Panc1 (cell line): ENCODE results near the gene COL6A1. TPM values are rescaled to one million over a fixed set of nuclear protein-coding genes. Genes with fewer than 3 reads are reported as not detected.

Experiments used
- ATAC-seq: fragments of 200-7000 bp; cut with Tn5 transposase; 2 replicates; pipeline ENCODE4 v1.9.1; 2020; ENCODE audit warnings: mild to moderate bottlenecking, moderate library complexity
- BruUV-seq: library from RNA; stranded (reverse); fragments of 400-500 nt; replicated peaks from 2 replicates; lab custom pipeline; 2021; lab: Mats Ljungman, UMichigan
- CTCF ChIA-PET: fragments of 300-600 bp; sonication (Branson Sonifier 250); formaldehyde crosslinking; loops from one replicate; lab custom pipeline; 2022; ENCODE audit warnings: antibody characterized with exemption; lab: Charles Lee
- POLR2A ChIA-PET: fragments of 300-600 bp; sonication (Branson Sonifier 250); formaldehyde crosslinking; loops from one replicate; lab custom pipeline; 2022; ENCODE audit warnings: antibody characterized with exemption; lab: Charles Lee
- DNase-seq: peaks from one replicate; pipeline ENCODE4 v3.0.0-alpha.2; 2010; ENCODE audit warnings: low read depth, low spot score
- H3K27ac ChIP-seq: 2 replicates; pipeline ENCODE4 v1.5.1; 2011; ENCODE audit warnings: mild to moderate bottlenecking, low read length, inconsistent platforms
- H3K27me3 ChIP-seq: fragments of 200-500 bp; sonication (Bioruptor generic); 2 replicates; pipeline ENCODE4 v1.6.0; 2014; ENCODE audit warnings: low read length, inconsistent platforms; ENCODE audit not compliant: control insufficient read depth, insufficient read depth
- H3K36me3 ChIP-seq: fragments of 200-500 bp; sonication (Bioruptor generic); 2 replicates; pipeline ENCODE4 v1.5.1; 2014; ENCODE audit warnings: inconsistent platforms, mild to moderate bottlenecking, low read length, moderate library complexity; ENCODE audit not compliant: control insufficient read depth, insufficient read depth
- H3K4me1 ChIP-seq: 2 replicates; pipeline ENCODE4 v1.5.1; 2011; ENCODE audit warnings: inconsistent platforms, mild to moderate bottlenecking, low read length, moderate library complexity; ENCODE audit not compliant: control insufficient read depth, insufficient read depth
- H3K4me3 ChIP-seq, 2 experiments: 2 replicates each; pipeline ENCODE4 v1.5.1; 2011 to 2012; ENCODE audit warnings: low read depth in 2 of 2, low read length in 2 of 2, mild to moderate bottlenecking in 2 of 2, inconsistent platforms in 1 of 2, moderate library complexity in 1 of 2
- H3K9me3 ChIP-seq: fragments of 200-500 bp; sonication (Bioruptor generic); 2 replicates; pipeline ENCODE4 v1.5.1; 2014; ENCODE audit warnings: low read depth, mild to moderate bottlenecking, inconsistent platforms, low read length, moderate library complexity; ENCODE audit not compliant: control insufficient read depth, insufficient read depth
- POLR2AphosphoS5 ChIP-seq: IDR thresholded peaks from 2 replicates; pipeline ENCODE4 v1.6.1; 2012; ENCODE audit warnings: mild to moderate bottlenecking, low read depth, low read length, moderate library complexity
- SIN3A ChIP-seq: IDR thresholded peaks from 2 replicates; pipeline ENCODE4 v1.6.1; 2012; ENCODE audit warnings: low read depth, mild to moderate bottlenecking, low read length, moderate library complexity, borderline replicate concordance; ENCODE audit not compliant: insufficient read depth
- TCF7L2 ChIP-seq: IDR thresholded peaks from 2 replicates; pipeline ENCODE4 v1.6.1; 2011; ENCODE audit warnings: mild to moderate bottlenecking, low read depth, low read length, inconsistent platforms
- in situ Hi-C: cut with HindIII; loops from 2 replicates; pipeline ENCODE4 v1.10.0; 2016; ENCODE audit warnings: low sequenced_read_pairs, low pct_unique_long_range_greater_than_20kb
- intact Hi-C: fragments of 100-400 bp; cut with micrococcal nuclease; formaldehyde crosslinking; loops from one replicate; pipeline ENCODE4 v1.10.0; 2022; ENCODE audit not compliant: unreplicated experiment
- total RNA-seq: library from RNA; stranded (reverse); gene quantifications from one replicate; pipeline ENCODE4 v1.2.1, GENCODE V29; 2021; ENCODE audit not compliant: unreplicated experiment
- TF ChIP-seq, protein P1 (sequence below), 2 experiments: IDR thresholded peaks; 2 replicates each; pipeline ENCODE4 v1.6.1; 2011 to 2012; ENCODE audit warnings: low read depth in 2 of 2, control low read depth in 1 of 2, low read length in 1 of 2, mild to moderate bottlenecking in 1 of 2, moderate library complexity in 1 of 2; ENCODE audit not compliant: insufficient read depth in 1 of 2
- TF ChIP-seq, protein P2 (sequence below): fragments of 450-650 bp; IDR thresholded peaks from 2 replicates; pipeline ENCODE4 v1.5.1; 2017; ENCODE audit warnings: mild to moderate bottlenecking

Gene COL6A1
- total RNA-seq, 1 experiment from 2014 or later = 34.2 TPM

DNA sequence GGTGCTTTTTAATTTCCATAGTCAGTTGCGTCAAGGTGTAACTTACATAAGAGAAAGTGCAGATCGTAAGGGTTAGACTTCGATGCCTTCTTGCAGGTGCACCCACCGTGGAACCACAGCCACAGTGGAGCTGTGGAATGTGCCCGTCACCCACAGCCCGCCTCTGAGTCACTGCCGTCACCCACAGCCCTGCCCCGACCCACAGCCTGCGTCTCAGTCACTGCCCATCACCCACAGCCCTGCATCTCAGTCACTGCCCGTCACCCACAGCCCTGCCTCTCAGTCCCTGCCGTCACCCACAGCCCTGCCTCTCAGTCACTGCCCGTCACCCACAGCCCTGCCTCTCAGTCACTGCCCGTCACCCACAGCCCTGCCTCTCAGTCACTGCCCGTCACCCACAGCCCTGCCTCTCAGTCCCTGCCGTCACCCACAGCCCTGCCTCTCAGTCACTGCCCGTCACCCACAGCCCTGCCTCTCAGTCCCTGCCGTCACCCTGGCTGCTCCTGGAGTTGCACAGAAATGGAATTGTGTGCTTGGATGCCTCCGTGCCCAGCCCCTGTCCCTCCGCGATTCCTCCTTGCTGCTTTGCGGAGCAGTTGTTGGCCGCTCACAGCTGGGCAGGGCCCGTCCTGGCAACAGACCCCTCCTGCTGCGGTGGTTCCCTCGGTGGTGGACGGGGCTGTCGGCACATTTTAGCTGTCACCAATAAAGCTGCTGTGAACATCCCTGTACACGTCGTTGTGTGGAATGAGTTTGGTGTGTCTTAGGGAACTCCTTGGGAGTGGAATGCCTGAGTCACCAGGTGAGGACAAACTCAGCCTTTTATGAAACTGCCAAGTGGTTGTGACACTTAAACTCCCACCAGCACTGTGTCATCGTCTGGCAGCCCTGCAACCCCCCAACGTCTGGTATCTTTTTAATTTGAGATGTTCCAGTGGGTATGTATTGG lies 71.4 kb downstream of the COL6A1 start:
- in situ Hi-C loops = no loop called here
- peak; percentile 47; the same call in 1 of the 2 replicates for ATAC-seq

DNA sequence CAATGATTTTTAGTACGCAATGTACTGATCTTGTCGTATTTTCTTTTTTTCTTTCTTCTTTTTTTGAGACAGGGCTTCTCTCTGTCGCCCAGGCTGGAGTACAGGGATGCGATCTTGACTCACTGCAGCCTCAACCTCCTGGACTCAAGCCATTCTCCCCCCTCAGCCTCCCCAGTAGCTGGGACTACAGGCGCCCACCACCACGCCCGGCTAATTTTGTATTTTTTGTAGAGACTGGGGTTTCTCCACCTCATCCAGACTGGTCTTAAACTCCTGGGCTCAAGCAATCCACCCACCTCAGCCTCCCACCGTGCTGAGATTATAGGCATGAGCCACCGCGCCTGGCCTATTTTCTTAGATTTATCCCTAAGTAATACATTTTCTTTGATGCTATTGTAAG lies 72.5 kb downstream of the COL6A1 start:
- CTCF ChIA-PET = interaction anchor here (0.6 kb wide), 1 partner anchor 45 kb away, joined by 3 read pairs; no protein-coding TSS in a partner anchor
- in situ Hi-C loops = no loop called here
- Histone ChIP-seq H3K4me1 (no peaks in the 10 kb centered on the region), H3K9me3 (no peaks in the 10 kb centered on the region), H3K27ac (no peak overlapping the region), H3K27me3 (no peaks in the 10 kb centered on the region), H3K36me3 (no peaks in the 10 kb centered on the region), H3K4me3 (no peak overlapping the region)
- intact Hi-C loops = no loop called here
- no peak for ATAC-seq
- TF ChIP-seq SIN3A = no peak
- TF ChIP-seq, protein P1, sequence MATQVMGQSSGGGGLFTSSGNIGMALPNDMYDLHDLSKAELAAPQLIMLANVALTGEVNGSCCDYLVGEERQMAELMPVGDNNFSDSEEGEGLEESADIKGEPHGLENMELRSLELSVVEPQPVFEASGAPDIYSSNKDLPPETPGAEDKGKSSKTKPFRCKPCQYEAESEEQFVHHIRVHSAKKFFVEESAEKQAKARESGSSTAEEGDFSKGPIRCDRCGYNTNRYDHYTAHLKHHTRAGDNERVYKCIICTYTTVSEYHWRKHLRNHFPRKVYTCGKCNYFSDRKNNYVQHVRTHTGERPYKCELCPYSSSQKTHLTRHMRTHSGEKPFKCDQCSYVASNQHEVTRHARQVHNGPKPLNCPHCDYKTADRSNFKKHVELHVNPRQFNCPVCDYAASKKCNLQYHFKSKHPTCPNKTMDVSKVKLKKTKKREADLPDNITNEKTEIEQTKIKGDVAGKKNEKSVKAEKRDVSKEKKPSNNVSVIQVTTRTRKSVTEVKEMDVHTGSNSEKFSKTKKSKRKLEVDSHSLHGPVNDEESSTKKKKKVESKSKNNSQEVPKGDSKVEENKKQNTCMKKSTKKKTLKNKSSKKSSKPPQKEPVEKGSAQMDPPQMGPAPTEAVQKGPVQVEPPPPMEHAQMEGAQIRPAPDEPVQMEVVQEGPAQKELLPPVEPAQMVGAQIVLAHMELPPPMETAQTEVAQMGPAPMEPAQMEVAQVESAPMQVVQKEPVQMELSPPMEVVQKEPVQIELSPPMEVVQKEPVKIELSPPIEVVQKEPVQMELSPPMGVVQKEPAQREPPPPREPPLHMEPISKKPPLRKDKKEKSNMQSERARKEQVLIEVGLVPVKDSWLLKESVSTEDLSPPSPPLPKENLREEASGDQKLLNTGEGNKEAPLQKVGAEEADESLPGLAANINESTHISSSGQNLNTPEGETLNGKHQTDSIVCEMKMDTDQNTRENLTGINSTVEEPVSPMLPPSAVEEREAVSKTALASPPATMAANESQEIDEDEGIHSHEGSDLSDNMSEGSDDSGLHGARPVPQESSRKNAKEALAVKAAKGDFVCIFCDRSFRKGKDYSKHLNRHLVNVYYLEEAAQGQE (IDR thresholded peaks at IDR 0.05; ENCODE audit: insufficient read depth in 1 of 2, low read depth in 2 of 2, low read length in 1 of 2) = no peak
- no peak for TF ChIP-seq TCF7L2
- TF ChIP-seq, protein P2, sequence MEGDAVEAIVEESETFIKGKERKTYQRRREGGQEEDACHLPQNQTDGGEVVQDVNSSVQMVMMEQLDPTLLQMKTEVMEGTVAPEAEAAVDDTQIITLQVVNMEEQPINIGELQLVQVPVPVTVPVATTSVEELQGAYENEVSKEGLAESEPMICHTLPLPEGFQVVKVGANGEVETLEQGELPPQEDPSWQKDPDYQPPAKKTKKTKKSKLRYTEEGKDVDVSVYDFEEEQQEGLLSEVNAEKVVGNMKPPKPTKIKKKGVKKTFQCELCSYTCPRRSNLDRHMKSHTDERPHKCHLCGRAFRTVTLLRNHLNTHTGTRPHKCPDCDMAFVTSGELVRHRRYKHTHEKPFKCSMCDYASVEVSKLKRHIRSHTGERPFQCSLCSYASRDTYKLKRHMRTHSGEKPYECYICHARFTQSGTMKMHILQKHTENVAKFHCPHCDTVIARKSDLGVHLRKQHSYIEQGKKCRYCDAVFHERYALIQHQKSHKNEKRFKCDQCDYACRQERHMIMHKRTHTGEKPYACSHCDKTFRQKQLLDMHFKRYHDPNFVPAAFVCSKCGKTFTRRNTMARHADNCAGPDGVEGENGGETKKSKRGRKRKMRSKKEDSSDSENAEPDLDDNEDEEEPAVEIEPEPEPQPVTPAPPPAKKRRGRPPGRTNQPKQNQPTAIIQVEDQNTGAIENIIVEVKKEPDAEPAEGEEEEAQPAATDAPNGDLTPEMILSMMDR = no peak
- no peak for TF ChIP-seq POLR2AphosphoS5
- no TSS peak for BruUV-seq
- POLR2A ChIA-PET = interaction anchor here (0.8 kb wide), 1 partner anchor 9 kb away, joined by 3 read pairs; no protein-coding TSS in a partner anchor
- DNase-seq = no peak

More for the DNA sequence above, 71.4 kb downstream of the COL6A1 start:
- intact Hi-C loops = no loop called here
- Histone ChIP-seq H3K9me3 (no peaks in the 10 kb centered on the region), H3K36me3 (no peaks in the 10 kb centered on the region), H3K4me1 (no peaks in the 10 kb centered on the region), H3K4me3 (no peak overlapping the region), H3K27me3 (no peaks in the 10 kb centered on the region), H3K27ac (no peak overlapping the region)
- ChIA-PET POLR2A (no interaction called here), CTCF (no interaction called here)
- BruUV-seq = no TSS peak
- no peak for DNase-seq
- TF ChIP-seq SIN3A (no peak), TCF7L2 (no peak), POLR2AphosphoS5 (no peak)
- TF ChIP-seq, protein P1 (IDR thresholded peaks at IDR 0.05; ENCODE audit: insufficient read depth in 1 of 2, low read depth in 2 of 2, low read length in 1 of 2) = no peak
- TF ChIP-seq, protein P2 = no peak
